Measurements from ENCODE around the gene PSKH1. TPM values are rescaled to one million over a fixed set of nuclear protein-coding genes. Genes with fewer than 3 reads are reported as not detected.

Gene PSKH1
- polyA plus RNA-seq, 1 donor from 2014 or later = 3.8 TPM

DNA sequence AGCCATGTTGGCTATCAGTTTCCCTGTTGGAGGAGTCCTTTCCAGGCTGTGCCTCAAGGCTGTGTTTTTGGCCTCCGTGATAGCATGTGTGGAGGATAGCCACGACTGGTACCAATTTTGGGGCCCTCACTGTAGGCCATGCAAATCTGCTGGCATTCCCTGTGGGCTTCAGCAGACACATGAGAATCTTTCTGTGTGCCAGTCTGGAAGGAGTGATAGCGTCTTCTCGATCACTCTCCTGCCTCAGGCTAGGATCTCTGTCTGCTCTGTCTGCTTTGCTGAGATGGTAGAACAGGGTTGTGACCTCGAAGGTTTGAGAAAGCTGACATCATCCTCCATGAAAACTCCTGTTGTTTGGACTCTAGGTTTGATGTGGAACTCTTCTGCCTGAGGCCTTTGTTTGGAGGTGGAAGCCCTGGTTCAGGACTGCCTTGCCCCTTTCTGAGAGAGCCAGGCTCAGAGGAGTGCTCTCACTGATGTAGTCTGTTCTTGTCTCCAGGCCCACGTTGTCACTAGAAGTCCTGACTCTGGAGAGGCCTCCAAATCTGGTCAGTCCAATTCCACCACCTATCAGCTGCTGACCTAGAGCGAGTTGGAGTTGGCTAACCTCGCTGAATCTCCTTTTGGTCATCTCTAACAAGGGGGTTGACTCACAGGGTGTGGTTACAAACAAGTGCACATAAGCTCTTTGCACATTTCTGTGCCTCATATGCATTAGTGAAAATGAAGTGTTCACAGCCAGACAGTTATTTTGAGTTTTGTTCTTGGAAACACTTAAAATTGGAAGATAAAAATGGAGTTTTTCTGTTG, 32.3 kb upstream of the PSKH1 start:
- no peak overlapping the region for H3K9ac ChIP-seq (ENCODE audit: low read length)
- no peak for TF ChIP-seq RAD21 (conservative IDR thresholded peaks at IDR 0.05)
- no peak for TF ChIP-seq SMC3 (conservative IDR thresholded peaks at IDR 0.05; ENCODE audit: poor library complexity)
- no peak for TF ChIP-seq EZH2 (IDR thresholded peaks at IDR 0.05; ENCODE audit: borderline replicate concordance, insufficient read depth, low read length, poor library complexity, severe bottlenecking)
- TF ChIP-seq EP300 (conservative IDR thresholded peaks at IDR 0.05; ENCODE audit: poor library complexity, severe bottlenecking) = no peak
- TF ChIP-seq MXI1 (conservative IDR thresholded peaks at IDR 0.05; ENCODE audit: poor library complexity, severe bottlenecking) = no peak
- TF ChIP-seq, protein P1, sequence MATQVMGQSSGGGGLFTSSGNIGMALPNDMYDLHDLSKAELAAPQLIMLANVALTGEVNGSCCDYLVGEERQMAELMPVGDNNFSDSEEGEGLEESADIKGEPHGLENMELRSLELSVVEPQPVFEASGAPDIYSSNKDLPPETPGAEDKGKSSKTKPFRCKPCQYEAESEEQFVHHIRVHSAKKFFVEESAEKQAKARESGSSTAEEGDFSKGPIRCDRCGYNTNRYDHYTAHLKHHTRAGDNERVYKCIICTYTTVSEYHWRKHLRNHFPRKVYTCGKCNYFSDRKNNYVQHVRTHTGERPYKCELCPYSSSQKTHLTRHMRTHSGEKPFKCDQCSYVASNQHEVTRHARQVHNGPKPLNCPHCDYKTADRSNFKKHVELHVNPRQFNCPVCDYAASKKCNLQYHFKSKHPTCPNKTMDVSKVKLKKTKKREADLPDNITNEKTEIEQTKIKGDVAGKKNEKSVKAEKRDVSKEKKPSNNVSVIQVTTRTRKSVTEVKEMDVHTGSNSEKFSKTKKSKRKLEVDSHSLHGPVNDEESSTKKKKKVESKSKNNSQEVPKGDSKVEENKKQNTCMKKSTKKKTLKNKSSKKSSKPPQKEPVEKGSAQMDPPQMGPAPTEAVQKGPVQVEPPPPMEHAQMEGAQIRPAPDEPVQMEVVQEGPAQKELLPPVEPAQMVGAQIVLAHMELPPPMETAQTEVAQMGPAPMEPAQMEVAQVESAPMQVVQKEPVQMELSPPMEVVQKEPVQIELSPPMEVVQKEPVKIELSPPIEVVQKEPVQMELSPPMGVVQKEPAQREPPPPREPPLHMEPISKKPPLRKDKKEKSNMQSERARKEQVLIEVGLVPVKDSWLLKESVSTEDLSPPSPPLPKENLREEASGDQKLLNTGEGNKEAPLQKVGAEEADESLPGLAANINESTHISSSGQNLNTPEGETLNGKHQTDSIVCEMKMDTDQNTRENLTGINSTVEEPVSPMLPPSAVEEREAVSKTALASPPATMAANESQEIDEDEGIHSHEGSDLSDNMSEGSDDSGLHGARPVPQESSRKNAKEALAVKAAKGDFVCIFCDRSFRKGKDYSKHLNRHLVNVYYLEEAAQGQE (IDR thresholded peaks at IDR 0.05; ENCODE audit: borderline replicate concordance) = no peak
- TF ChIP-seq, protein P2, sequence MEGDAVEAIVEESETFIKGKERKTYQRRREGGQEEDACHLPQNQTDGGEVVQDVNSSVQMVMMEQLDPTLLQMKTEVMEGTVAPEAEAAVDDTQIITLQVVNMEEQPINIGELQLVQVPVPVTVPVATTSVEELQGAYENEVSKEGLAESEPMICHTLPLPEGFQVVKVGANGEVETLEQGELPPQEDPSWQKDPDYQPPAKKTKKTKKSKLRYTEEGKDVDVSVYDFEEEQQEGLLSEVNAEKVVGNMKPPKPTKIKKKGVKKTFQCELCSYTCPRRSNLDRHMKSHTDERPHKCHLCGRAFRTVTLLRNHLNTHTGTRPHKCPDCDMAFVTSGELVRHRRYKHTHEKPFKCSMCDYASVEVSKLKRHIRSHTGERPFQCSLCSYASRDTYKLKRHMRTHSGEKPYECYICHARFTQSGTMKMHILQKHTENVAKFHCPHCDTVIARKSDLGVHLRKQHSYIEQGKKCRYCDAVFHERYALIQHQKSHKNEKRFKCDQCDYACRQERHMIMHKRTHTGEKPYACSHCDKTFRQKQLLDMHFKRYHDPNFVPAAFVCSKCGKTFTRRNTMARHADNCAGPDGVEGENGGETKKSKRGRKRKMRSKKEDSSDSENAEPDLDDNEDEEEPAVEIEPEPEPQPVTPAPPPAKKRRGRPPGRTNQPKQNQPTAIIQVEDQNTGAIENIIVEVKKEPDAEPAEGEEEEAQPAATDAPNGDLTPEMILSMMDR (IDR thresholded peaks at IDR 0.05; ENCODE audit: poor library complexity, severe bottlenecking) = no peak
- TF ChIP-seq POLR2AphosphoS5 (IDR thresholded peaks at IDR 0.05) = no peak
- TF ChIP-seq TAF1 (IDR thresholded peaks at IDR 0.05; ENCODE audit: low read depth) = no peak
- no peaks in the 10 kb centered on the region for H3F3A ChIP-seq (ENCODE audit: insufficient read depth, low read length, poor library complexity, severe bottlenecking)
- no peak overlapping the region for H3K27ac ChIP-seq (ENCODE audit: low read length)
- H3K27me3 ChIP-seq (ENCODE audit: insufficient read depth, low read depth, low read length) = no peaks in the 10 kb centered on the region
- no peaks in the 10 kb centered on the region for H3K9me3 ChIP-seq (ENCODE audit: low read length)
- no peaks in the 10 kb centered on the region for H4K20me1 ChIP-seq (ENCODE audit: insufficient read depth)
- peaks cover 42% of the 10 kb centered on the region for H3K79me2 ChIP-seq (replicated peaks; ENCODE audit: insufficient read depth, low read length)
- no peak overlapping the region for H3K4me2 ChIP-seq (ENCODE audit: low read length)
- H3K4me3 ChIP-seq (ENCODE audit: low read length) = no peak overlapping the region
- H2AFZ ChIP-seq (ENCODE audit: low read depth, low read length) = no peak overlapping the region
- no peaks in the 10 kb centered on the region for H3K36me3 ChIP-seq (ENCODE audit: insufficient read depth, low read length)
- H3K9me2 ChIP-seq (ENCODE audit: insufficient read depth, low read length) = no peaks in the 10 kb centered on the region

DNA sequence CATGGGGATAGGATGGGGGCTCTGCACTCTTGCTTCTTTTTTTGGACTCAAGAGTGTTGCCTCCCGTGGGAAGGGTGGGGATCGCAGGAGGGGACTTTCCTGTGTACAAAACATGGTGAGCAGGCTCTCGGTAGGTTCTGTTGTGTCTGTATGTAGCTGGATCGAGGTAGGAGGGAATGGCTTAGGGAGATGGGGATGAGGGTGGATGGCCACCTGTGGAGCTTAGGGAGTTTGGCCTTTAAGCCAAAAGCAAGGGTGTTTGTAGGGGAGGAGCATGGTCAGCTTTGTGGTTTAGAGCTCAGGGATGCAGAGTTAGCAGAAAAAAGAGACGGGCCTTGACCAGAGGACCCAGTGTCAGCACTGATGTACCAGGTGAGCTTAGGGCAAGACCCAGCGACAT, 31.2 kb upstream of the PSKH1 start:
- Histone ChIP-seq H4K20me1 (ENCODE audit: insufficient read depth) (no peaks in the 10 kb centered on the region), H3K27me3 (ENCODE audit: insufficient read depth, low read depth, low read length) (no peaks in the 10 kb centered on the region), H3K27ac (ENCODE audit: low read length) (no peak overlapping the region), H2AFZ (ENCODE audit: low read depth, low read length) (no peak overlapping the region), H3K36me3 (ENCODE audit: insufficient read depth, low read length) (no peaks in the 10 kb centered on the region), H3K79me2 (replicated peaks; ENCODE audit: insufficient read depth, low read length) (peaks cover 35% of the 10 kb centered on the region), H3K4me3 (ENCODE audit: low read length) (no peak overlapping the region), H3K9me3 (ENCODE audit: low read length) (no peaks in the 10 kb centered on the region), H3K9ac (ENCODE audit: low read length) (no peak overlapping the region), H3K9me2 (ENCODE audit: insufficient read depth, low read length) (no peaks in the 10 kb centered on the region), H3F3A (ENCODE audit: insufficient read depth, low read length, poor library complexity, severe bottlenecking) (no peaks in the 10 kb centered on the region), H3K4me2 (ENCODE audit: low read length) (no peak overlapping the region)
- TF ChIP-seq POLR2AphosphoS5 (IDR thresholded peaks at IDR 0.05) (no peak), EZH2 (IDR thresholded peaks at IDR 0.05; ENCODE audit: borderline replicate concordance, insufficient read depth, low read length, poor library complexity, severe bottlenecking) (no peak), MXI1 (conservative IDR thresholded peaks at IDR 0.05; ENCODE audit: poor library complexity, severe bottlenecking) (no peak), SMC3 (conservative IDR thresholded peaks at IDR 0.05; ENCODE audit: poor library complexity) (no peak), EP300 (conservative IDR thresholded peaks at IDR 0.05; ENCODE audit: poor library complexity, severe bottlenecking) (no peak), TAF1 (IDR thresholded peaks at IDR 0.05; ENCODE audit: low read depth) (no peak), RAD21 (conservative IDR thresholded peaks at IDR 0.05) (no peak)
- TF ChIP-seq, protein P1 (IDR thresholded peaks at IDR 0.05; ENCODE audit: borderline replicate concordance) = no peak
- TF ChIP-seq, protein P2 (IDR thresholded peaks at IDR 0.05; ENCODE audit: poor library complexity, severe bottlenecking) = no peak
